Measurements from ENCODE around the gene HIVEP3. TPM values are rescaled to one million over a fixed set of nuclear protein-coding genes. Genes with fewer than 3 reads are reported as not detected.

The HIVEP3 gene
- total RNA-seq, 1 experiment from 2014 or later = 1.2 TPM

DNA sequence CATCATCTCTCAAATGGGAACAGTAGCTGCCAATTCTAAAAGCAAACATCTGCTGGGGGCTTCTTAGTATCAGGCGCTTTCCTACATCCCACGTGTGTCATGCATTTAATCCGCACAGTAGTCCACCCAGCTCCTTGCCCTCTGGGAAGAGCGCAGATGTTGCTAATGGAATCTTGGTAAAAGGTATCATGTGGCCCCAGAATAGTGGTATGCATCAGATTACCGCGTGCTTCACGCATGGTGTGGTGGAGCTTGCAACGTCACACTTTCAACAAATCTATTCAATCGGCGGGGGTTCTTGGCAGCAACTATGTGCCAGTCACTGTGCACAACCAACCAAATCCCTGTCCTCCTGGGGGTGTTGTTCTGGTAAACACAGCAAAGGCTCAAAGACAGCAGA lies 141.0 kb downstream of the HIVEP3 start:
- H3K4me3 Mint-ChIP-seq (ENCODE audit: unreplicated experiment) = no peak overlapping the region
- no peak overlapping the region for H3K27ac Mint-ChIP-seq (ENCODE audit: low read depth, unreplicated experiment)
- no peak for TF ChIP-seq CTCF (IDR thresholded peaks at IDR 0.05; ENCODE audit: unreplicated experiment)
- ChIA-PET POLR2A (no interaction called here), CTCF (interaction anchor here (0.6 kb wide), 1 partner anchor 200 kb away, joined by 3 read pairs; no protein-coding TSS in a partner anchor)
- no TSS peak for BruUV-seq (replicated peaks)
- no peaks in the 10 kb centered on the region for H3K27me3 Mint-ChIP-seq (ENCODE audit: insufficient read depth, unreplicated experiment)
- no peaks in the 10 kb centered on the region for H3K36me3 Mint-ChIP-seq (ENCODE audit: insufficient read depth, unreplicated experiment)
- peaks cover 9% of the 10 kb centered on the region for H3K4me1 Mint-ChIP-seq (ENCODE audit: insufficient read depth, unreplicated experiment)
- intact Hi-C loops (cut with micrococcal nuclease) = no loop called here
- DNase-seq (ENCODE audit: unreplicated experiment) = no peak
- no peaks in the 10 kb centered on the region for H3K9me3 Mint-ChIP-seq (ENCODE audit: unreplicated experiment)

- H3K9me3 Mint-ChIP-seq (ENCODE audit: unreplicated experiment) = no peaks in the 10 kb centered on the region
- no TSS peak for BruUV-seq (replicated peaks)
- no peak for TF ChIP-seq CTCF (IDR thresholded peaks at IDR 0.05; ENCODE audit: unreplicated experiment)
- H3K4me1 Mint-ChIP-seq (ENCODE audit: insufficient read depth, unreplicated experiment) = peaks cover 8% of the 10 kb centered on the region
- H3K27ac Mint-ChIP-seq (ENCODE audit: low read depth, unreplicated experiment) = no peak overlapping the region
- no peaks in the 10 kb centered on the region for H3K36me3 Mint-ChIP-seq (ENCODE audit: insufficient read depth, unreplicated experiment)
- no peak overlapping the region for H3K4me3 Mint-ChIP-seq (ENCODE audit: unreplicated experiment)
- H3K27me3 Mint-ChIP-seq (ENCODE audit: insufficient read depth, unreplicated experiment) = no peaks in the 10 kb centered on the region
- POLR2A ChIA-PET = no interaction called here
- DNase-seq (ENCODE audit: unreplicated experiment) = peak; percentile 14
- CTCF ChIA-PET = interaction anchor here (0.6 to 0.9 kb wide), 3 partner anchors 200 to 261 kb away, joined by 3 to 4 read pairs (median 3); no protein-coding TSS in a partner anchor
- intact Hi-C loops (cut with micrococcal nuclease) = no loop called here
Observed at GRCh38 chr1:41776891-41777441, 141.8 kb downstream of the HIVEP3 start.

GRCh38 chr1:41775956-41776585 lies 142.7 kb downstream of the HIVEP3 start:
- Mint-ChIP-seq H3K4me3 (ENCODE audit: unreplicated experiment) (no peak overlapping the region), H3K27ac (ENCODE audit: low read depth, unreplicated experiment) (no peak overlapping the region), H3K9me3 (ENCODE audit: unreplicated experiment) (no peaks in the 10 kb centered on the region), H3K4me1 (ENCODE audit: insufficient read depth, unreplicated experiment) (peaks cover 13% of the 10 kb centered on the region), H3K36me3 (ENCODE audit: insufficient read depth, unreplicated experiment) (no peaks in the 10 kb centered on the region), H3K27me3 (ENCODE audit: insufficient read depth, unreplicated experiment) (no peaks in the 10 kb centered on the region)
- BruUV-seq (replicated peaks) = no TSS peak
- intact Hi-C loops (cut with micrococcal nuclease) = no loop called here
- no peak for DNase-seq (ENCODE audit: unreplicated experiment)
- ChIA-PET CTCF (interaction anchor here (0.6 kb wide), 1 partner anchor 175 kb away, joined by 3 read pairs; no protein-coding TSS in a partner anchor), POLR2A (interaction anchor here (0.9 kb wide), 1 partner anchor 114 kb away, joined by 3 read pairs; no protein-coding TSS in a partner anchor)
- no peak for TF ChIP-seq CTCF (IDR thresholded peaks at IDR 0.05; ENCODE audit: unreplicated experiment)

DNA sequence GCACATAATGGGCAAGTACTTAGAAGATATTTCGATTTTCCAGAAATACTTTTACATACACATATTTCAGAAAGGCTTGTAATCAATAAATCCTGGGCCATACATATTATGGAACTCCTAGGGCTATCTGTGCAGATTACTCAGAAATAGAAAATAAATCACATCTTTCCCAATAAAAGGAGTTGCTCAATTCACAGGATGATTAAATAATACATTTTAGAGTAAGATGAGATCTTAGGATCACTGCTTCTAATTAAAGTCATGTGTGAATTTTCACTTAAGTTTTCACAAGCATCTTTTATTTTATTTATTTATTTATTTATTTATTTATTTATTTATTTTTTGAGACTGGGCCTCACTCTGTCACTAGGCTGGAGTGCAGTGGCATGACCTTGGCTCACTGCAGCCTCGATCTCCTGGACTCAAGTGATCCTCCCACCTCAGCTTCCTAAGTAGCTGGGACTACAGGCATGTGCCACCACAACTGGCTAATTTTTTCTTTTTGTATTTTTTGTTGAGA lies 144.2 kb downstream of the HIVEP3 start:
- no peak for TF ChIP-seq CTCF (IDR thresholded peaks at IDR 0.05; ENCODE audit: unreplicated experiment)
- BruUV-seq (replicated peaks) = no TSS peak
- no peaks in the 10 kb centered on the region for H3K36me3 Mint-ChIP-seq (ENCODE audit: insufficient read depth, unreplicated experiment)
- no peaks in the 10 kb centered on the region for H3K27me3 Mint-ChIP-seq (ENCODE audit: insufficient read depth, unreplicated experiment)
- no peak overlapping the region for H3K4me3 Mint-ChIP-seq (ENCODE audit: unreplicated experiment)
- H3K9me3 Mint-ChIP-seq (ENCODE audit: unreplicated experiment) = no peaks in the 10 kb centered on the region
- ChIA-PET POLR2A (interaction anchor here (0.7 to 2.5 kb wide), 2 partner anchors 108 to 114 kb away, joined by 3 to 6 read pairs; no protein-coding TSS in a partner anchor), CTCF (interaction anchor here (1.0 kb wide), 1 partner anchor 21 kb away, joined by 3 read pairs; no protein-coding TSS in a partner anchor)
- DNase-seq (ENCODE audit: unreplicated experiment) = no peak
- intact Hi-C loops (cut with micrococcal nuclease) = no loop called here
- peaks cover 18% of the 10 kb centered on the region for H3K4me1 Mint-ChIP-seq (ENCODE audit: insufficient read depth, unreplicated experiment)
- no peak overlapping the region for H3K27ac Mint-ChIP-seq (ENCODE audit: low read depth, unreplicated experiment)

Measured in MCF 10A (cell line).